ENCODE measurements around the gene GALNT9.
"Not testable (repeated sequence)": the region's sequence is repeated elsewhere in the genome, so short reads cannot be mapped to it uniquely, and the experiment has no call there.

Gene GALNT9

GRCh38 chr12:132279184-132279889 is 50.1 kb downstream of the GALNT9 start:
- DNase-seq (ENCODE audit: low read depth in 2 of 2), result no peak

GRCh38 chr12:132278401-132279183 is 50.8 kb downstream of the GALNT9 start:
- DNase-seq (ENCODE audit: low read depth in 2 of 2), result no peak

GRCh38 chr12:132277949-132278348 is 51.4 kb downstream of the GALNT9 start:
- no peak for DNase-seq (ENCODE audit: low read depth in 2 of 2)

- DNase-seq (ENCODE audit: low read depth in 2 of 2), result no peak
Observed at GRCh38 chr12:132277374-132277941, 51.9 kb downstream of the GALNT9 start.

GRCh38 chr12:132276827-132277373 is 52.5 kb downstream of the GALNT9 start:
- DNase-seq (ENCODE audit: low read depth in 2 of 2), result no peak

GRCh38 chr12:132276066-132276826 is 53.1 kb downstream of the GALNT9 start:
- no peak for DNase-seq (ENCODE audit: low read depth in 2 of 2)

GRCh38 chr12:132275631-132276030 is 53.8 kb downstream of the GALNT9 start:
- no peak for DNase-seq (ENCODE audit: low read depth in 2 of 2)

GRCh38 chr12:132275110-132275531 is 54.3 kb downstream of the GALNT9 start:
- no peak for DNase-seq (ENCODE audit: low read depth in 2 of 2)

GRCh38 chr12:132273992-132274334 is 55.4 kb downstream of the GALNT9 start:
- no peak for DNase-seq (ENCODE audit: low read depth in 2 of 2)

GRCh38 chr12:132272711-132273110 is 56.7 kb downstream of the GALNT9 start:
- no peak for DNase-seq (ENCODE audit: low read depth in 2 of 2)

GRCh38 chr12:132271755-132272092 is 57.7 kb downstream of the GALNT9 start:
- no peak for DNase-seq (ENCODE audit: low read depth in 2 of 2)

- no peak for DNase-seq (ENCODE audit: low read depth in 2 of 2)
Observed at GRCh38 chr12:132270969-132271754, 58.2 kb downstream of the GALNT9 start.

GRCh38 chr12:132270516-132270915 is 58.9 kb downstream of the GALNT9 start:
- DNase-seq (ENCODE audit: low read depth in 2 of 2), result no peak

- DNase-seq (ENCODE audit: low read depth in 2 of 2), result no peak
Observed at GRCh38 chr12:132269271-132269968, 60.0 kb downstream of the GALNT9 start.

GRCh38 chr12:132268674-132269073 is 60.7 kb downstream of the GALNT9 start:
- DNase-seq (ENCODE audit: low read depth in 2 of 2), result no peak

GRCh38 chr12:132267873-132268272 is 61.5 kb downstream of the GALNT9 start:
- no peak for DNase-seq (ENCODE audit: low read depth in 2 of 2)

GRCh38 chr12:132266802-132267201 is 62.6 kb downstream of the GALNT9 start:
- no peak for DNase-seq (ENCODE audit: low read depth in 2 of 2)

GRCh38 chr12:132266370-132266769 is 63.0 kb downstream of the GALNT9 start:
- DNase-seq (ENCODE audit: low read depth in 2 of 2), result no peak

- DNase-seq (ENCODE audit: low read depth in 2 of 2), result not testable (repeated sequence)
Observed at GRCh38 chr12:132265822-132266221, 63.6 kb downstream of the GALNT9 start.

GRCh38 chr12:132265056-132265800 is 64.2 kb downstream of the GALNT9 start:
- DNase-seq (ENCODE audit: low read depth in 2 of 2), result no peak
